MM.1S (cell line): ENCODE data around the gene KIAA1328.

Experiments used
- DNase-seq: peaks from one replicate; pipeline ENCODE4 v3.0.0-alpha.2; 2015
- H2AFZ ChIP-seq: fragments of 300-600 bp; sonication (generic); 2 replicates; pipeline ENCODE4 v1.6.0; 2016; ENCODE audit warnings: antibody characterized with exemption, low read length
- H3F3A ChIP-seq: fragments of 300-600 bp; sonication (generic); 2 replicates; pipeline ENCODE4 v1.6.1; 2016; ENCODE audit warnings: mild to moderate bottlenecking, antibody characterized with exemption, low read length, moderate library complexity, mixed read lengths; ENCODE audit not compliant: insufficient read depth
- H3K27ac ChIP-seq: fragments of 300-600 bp; sonication (generic); 2 replicates; pipeline ENCODE4 v1.5.1; 2016; ENCODE audit warnings: mild to moderate bottlenecking, low read length
- H3K27me3 ChIP-seq: fragments of 300-600 bp; sonication (generic); replicated peaks from 2 replicates; pipeline ENCODE4 v1.6.0; 2016; ENCODE audit warnings: low read length; ENCODE audit not compliant: insufficient read depth
- H3K36me3 ChIP-seq: fragments of 300-600 bp; sonication (generic); replicated peaks from 2 replicates; pipeline ENCODE4 v1.6.1; 2016; ENCODE audit warnings: mild to moderate bottlenecking, low read length, mixed read lengths; ENCODE audit not compliant: insufficient read depth
- H3K4me1 ChIP-seq: fragments of 300-600 bp; sonication (generic); 2 replicates; pipeline ENCODE4 v1.6.1; 2016; ENCODE audit warnings: low read length, mixed read lengths
- H3K4me2 ChIP-seq: fragments of 300-600 bp; sonication (generic); 2 replicates; pipeline ENCODE4 v1.6.0; 2016; ENCODE audit warnings: low read depth, low read length
- H3K4me3 ChIP-seq: fragments of 300-600 bp; sonication (generic); 2 replicates; pipeline ENCODE4 v1.5.1; 2016; ENCODE audit warnings: low read length, mixed read lengths
- H3K79me2 ChIP-seq: fragments of 300-600 bp; sonication (generic); 2 replicates; pipeline ENCODE4 v1.6.1; 2016; ENCODE audit warnings: mixed run types, low read length, mixed read lengths
- H3K9ac ChIP-seq: fragments of 300-600 bp; sonication (generic); 2 replicates; pipeline ENCODE4 v1.6.1; 2016; ENCODE audit warnings: low read length, mixed read lengths
- H3K9me2 ChIP-seq: fragments of 300-600 bp; sonication (generic); replicated peaks from 2 replicates; pipeline ENCODE4 v1.6.1; 2016; ENCODE audit warnings: mild to moderate bottlenecking, low read length, mixed read lengths; ENCODE audit not compliant: insufficient read depth
- H3K9me3 ChIP-seq: fragments of 300-600 bp; sonication (generic); replicated peaks from 2 replicates; pipeline ENCODE4 v1.6.1; 2016; ENCODE audit warnings: mild to moderate bottlenecking, low read length, mixed read lengths; ENCODE audit not compliant: insufficient read depth
- H4K20me1 ChIP-seq: fragments of 300-600 bp; sonication (generic); 2 replicates; pipeline ENCODE4 v1.6.1; 2016; ENCODE audit warnings: mild to moderate bottlenecking, low read length, moderate library complexity, mixed read lengths; ENCODE audit not compliant: insufficient read depth
- CTCF ChIP-seq: fragments of 300-600 bp; sonication (generic); IDR thresholded peaks from 2 replicates; pipeline ENCODE4 v1.5.1; 2016; ENCODE audit warnings: antibody characterized with exemption, low read length, mixed read lengths
- EZH2 ChIP-seq: fragments of 300-600 bp; sonication (generic); optimal IDR thresholded peaks from 2 replicates; pipeline ENCODE3; 2017; ENCODE audit warnings: low read depth, mild to moderate bottlenecking, antibody characterized with exemption, low read length, mixed read lengths
- EZH2phosphoT487 ChIP-seq: fragments of 300-600 bp; sonication (generic); IDR thresholded peaks from 2 replicates; pipeline ENCODE4 v1.6.1; 2018; ENCODE audit warnings: antibody characterized with exemption, low read length

The KIAA1328 gene

GRCh38 chr18:36819621-36820020 is 9.3 kb upstream of the KIAA1328 start:
- Histone ChIP-seq H3K27ac (no peak overlapping the region), H2AFZ (no peak overlapping the region), H3K9me2 (no peaks in the 10 kb centered on the region), H3K79me2 (peaks cover 7% of the 10 kb centered on the region; the same call in 1 of the 2 replicates), H3K27me3 (no peaks in the 10 kb centered on the region), H3K4me3 (no peak overlapping the region), H3K9me3 (no peaks in the 10 kb centered on the region), H3K4me1 (peaks cover 8% of the 10 kb centered on the region), H3K4me2 (no peak overlapping the region), H3K9ac (no peak overlapping the region), H3K36me3 (no peaks in the 10 kb centered on the region), H4K20me1 (no peaks in the 10 kb centered on the region), H3F3A (no peaks in the 10 kb centered on the region)
- no peak for DNase-seq
- no peak for TF ChIP-seq EZH2phosphoT487
- no peak for TF ChIP-seq EZH2
- TF ChIP-seq CTCF = no peak

DNA sequence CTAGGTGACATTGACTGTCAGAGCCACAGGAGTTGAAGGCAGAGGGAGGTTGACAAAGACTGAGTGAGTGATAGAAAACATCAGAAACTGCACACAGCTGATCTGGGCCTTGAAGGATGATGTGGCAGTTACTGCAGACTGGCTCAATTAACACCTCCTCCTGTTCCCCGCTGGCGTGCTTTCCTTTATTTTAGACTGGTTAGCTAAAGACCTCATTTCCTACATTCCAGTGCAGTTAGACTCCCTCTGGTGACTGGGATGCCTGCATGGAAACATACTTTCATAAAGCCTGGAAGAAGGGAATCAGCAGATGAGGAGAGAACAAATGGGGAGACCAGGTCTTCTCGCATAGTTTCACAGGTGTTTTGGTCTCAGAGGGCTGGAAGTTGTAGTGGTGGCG is 7.2 kb upstream of the KIAA1328 start:
- H3K4me2 ChIP-seq = no peak overlapping the region
- no peaks in the 10 kb centered on the region for H3K36me3 ChIP-seq
- H3K79me2 ChIP-seq = peaks cover 11% of the 10 kb centered on the region; the same call in 1 of the 2 replicates
- DNase-seq = no peak
- H2AFZ ChIP-seq = no peak overlapping the region
- TF ChIP-seq EZH2 (no peak), EZH2phosphoT487 (no peak), CTCF (no peak)
- no peaks in the 10 kb centered on the region for H3K27me3 ChIP-seq
- no peak overlapping the region for H3K27ac ChIP-seq
- H3K4me3 ChIP-seq = no peak overlapping the region
- H3K9me3 ChIP-seq = no peaks in the 10 kb centered on the region
- H3K9me2 ChIP-seq = no peaks in the 10 kb centered on the region
- H3K4me1 ChIP-seq = peaks cover 8% of the 10 kb centered on the region
- H3K9ac ChIP-seq = no peak overlapping the region
- H3F3A ChIP-seq = no peaks in the 10 kb centered on the region
- H4K20me1 ChIP-seq = no peaks in the 10 kb centered on the region

DNA sequence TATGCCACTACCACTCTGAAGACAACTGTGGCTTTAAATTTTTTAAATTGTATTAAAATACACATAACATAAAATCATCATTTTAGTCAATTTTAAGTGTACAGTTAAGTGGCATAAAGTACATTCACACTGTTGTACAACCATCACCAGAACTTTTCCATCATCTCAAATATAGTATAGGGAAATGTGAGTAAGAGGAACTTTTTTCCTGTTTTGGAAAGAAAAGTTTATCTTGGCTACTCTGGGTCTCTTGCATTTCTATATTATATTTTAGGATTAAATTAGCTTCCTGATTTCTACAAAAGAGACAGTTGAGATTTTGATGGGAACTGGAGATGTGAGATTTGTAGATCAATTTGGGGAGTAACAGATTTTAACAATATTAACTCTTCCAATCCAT is 3.4 kb upstream of the KIAA1328 start:
- H3K79me2 ChIP-seq = peaks cover 31% of the 10 kb centered on the region
- TF ChIP-seq CTCF = no peak
- no peak for TF ChIP-seq EZH2phosphoT487
- no peak for TF ChIP-seq EZH2

More for the DNA sequence above, 3.4 kb upstream of the KIAA1328 start:
- H3K36me3 ChIP-seq = no peaks in the 10 kb centered on the region
- H3K9ac ChIP-seq = no peak overlapping the region
- H3K9me3 ChIP-seq = no peaks in the 10 kb centered on the region
- no peaks in the 10 kb centered on the region for H3F3A ChIP-seq
- DNase-seq = no peak
- no peak overlapping the region for H3K27ac ChIP-seq
- no peaks in the 10 kb centered on the region for H3K27me3 ChIP-seq
- no peak overlapping the region for H3K4me2 ChIP-seq
- no peak overlapping the region for H3K4me3 ChIP-seq
- H4K20me1 ChIP-seq = no peaks in the 10 kb centered on the region
- H2AFZ ChIP-seq = no peak overlapping the region
- H3K9me2 ChIP-seq = no peaks in the 10 kb centered on the region
- H3K4me1 ChIP-seq = peaks cover 18% of the 10 kb centered on the region
